Pulmonary artery endothelial cell (primary cell): ENCODE results near the gene GPATCH2L. TPM values are rescaled to one million over a fixed set of nuclear protein-coding genes. Genes with fewer than 3 reads are reported as not detected.
A peak's percentile ranks its signal among the peaks of the same experiment; 100 is the strongest.

Experiments used
- DNase-seq: peaks from one replicate; pipeline ENCODE4 v3.0.0-alpha.2; 2011; ENCODE audit warnings: low read depth, low spot score
- total RNA-seq: library from RNA; depleted of rRNA; stranded (reverse); fragments of >200 nt; gene quantifications from 2 replicates; pipeline ENCODE4 v1.2.3, GENCODE V29; 2014

The GPATCH2L gene
- total RNA-seq, 1 donor from 2014 or later = 44.2 TPM

GRCh38 chr14:76136476-76137110 is 15.1 kb upstream of the GPATCH2L start:
- no peak for DNase-seq

- DNase-seq = no peak
These were observed 13.5 kb upstream of the GPATCH2L start for GRCh38 chr14:76138119-76138757.

DNA sequence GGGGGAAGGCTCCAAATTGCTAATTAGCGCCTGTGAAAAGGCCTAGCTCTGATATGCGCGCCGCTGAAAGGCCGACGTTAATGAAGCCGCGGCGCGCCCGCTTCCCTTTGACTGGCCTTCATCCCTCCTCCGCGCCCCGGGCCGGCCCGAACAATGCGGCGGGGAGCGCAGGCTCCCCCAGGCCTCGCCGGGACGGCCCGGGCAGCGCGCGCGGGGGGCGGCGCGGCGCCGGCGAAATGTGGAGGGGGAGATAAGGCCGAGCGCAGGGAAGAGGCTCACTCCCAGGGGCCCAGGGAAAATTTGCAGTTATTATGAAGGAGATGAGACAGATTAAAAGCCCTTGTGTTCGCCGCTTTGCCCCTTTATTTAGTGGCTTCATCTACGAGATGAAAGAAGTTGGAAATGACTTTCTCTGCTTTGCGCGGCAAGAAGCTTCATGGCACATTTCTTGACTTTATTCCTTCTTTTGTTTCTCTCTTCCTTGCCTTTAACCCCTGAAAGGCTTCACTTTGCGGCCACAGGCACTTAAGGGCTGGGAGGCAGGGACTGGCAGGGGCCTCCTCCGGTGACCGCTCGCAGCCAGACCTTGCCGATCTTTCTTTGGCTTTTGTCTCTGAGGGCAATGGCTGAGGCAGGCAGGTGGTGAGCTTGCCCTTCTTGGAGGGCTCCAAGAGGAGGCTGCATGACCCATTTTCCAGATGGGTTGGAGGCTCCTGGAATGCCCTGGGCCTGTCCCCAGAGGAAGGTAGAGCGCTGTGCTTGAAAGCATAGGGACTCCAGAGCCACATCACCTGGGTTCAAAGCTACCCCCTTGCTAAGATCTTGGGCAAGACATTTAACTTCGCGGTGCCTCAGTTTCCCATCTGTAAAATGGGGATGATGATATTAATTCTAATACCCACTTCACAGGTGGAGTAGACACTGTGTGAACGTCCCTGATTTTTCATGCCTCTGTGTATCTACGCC is 12.7 kb upstream of the GPATCH2L start:
- no peak for DNase-seq

DNA sequence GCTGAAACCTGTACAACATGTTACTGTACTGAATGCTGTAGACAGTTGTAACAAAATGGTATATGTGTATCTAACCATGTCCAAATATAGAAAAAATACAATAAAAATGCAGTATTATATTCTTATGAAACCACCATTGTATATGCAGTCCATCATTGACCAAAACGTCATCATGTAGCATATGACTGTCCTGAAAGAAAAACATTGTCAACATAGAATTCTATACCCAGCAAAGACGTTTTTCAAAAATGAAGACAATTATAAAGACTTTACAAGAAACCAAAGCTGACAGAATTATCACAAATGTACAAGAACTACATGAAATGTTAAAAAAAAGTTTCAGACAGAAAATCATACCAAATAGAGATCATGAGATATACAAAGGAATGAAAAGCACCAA is 8.1 kb upstream of the GPATCH2L start:
- no peak for DNase-seq

GRCh38 chr14:76146976-76147375 is 4.7 kb upstream of the GPATCH2L start:
- no peak for DNase-seq

- DNase-seq = no peak
These were observed 2.5 kb upstream of the GPATCH2L start for GRCh38 chr14:76149196-76149595.

DNA sequence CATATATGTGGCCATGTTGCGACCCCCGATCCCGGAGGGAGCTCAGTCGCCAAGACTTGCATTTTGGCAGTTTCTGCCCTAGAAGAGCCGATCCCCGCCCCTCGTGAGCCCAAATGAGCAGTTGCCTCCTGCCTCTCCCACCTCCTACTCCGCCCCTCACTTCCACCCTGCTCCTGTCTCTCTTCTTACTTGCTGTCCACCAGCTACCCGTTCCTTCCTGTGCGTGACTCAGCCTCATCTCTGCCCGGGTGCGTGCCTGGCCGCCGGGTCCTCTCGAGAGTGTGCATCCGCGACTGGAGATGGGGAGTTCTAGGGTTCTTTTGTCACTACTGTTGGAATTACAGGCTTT is 585 bp downstream of the GPATCH2L start:
- peak; percentile 57 for DNase-seq

DNA sequence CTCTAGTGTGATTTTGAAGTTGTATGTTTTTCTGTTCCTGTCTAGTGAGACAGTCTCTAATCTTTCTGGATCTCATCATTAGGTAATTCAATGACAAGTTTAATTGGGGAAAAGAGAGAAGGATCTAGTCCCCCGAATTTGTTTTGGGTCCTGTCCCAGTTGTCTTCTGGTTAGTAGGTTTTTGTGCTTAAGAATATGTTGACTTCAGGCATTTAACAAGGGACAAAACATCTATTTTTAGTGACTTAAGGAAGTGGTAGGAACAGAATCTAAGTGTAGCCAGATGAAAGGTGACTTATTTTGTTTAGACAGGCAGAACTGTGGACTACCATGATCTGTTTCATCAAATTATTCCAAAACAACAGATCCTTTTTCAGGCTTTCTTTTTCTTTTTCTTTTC is 2.2 kb downstream of the GPATCH2L start:
- DNase-seq = no peak

DNA sequence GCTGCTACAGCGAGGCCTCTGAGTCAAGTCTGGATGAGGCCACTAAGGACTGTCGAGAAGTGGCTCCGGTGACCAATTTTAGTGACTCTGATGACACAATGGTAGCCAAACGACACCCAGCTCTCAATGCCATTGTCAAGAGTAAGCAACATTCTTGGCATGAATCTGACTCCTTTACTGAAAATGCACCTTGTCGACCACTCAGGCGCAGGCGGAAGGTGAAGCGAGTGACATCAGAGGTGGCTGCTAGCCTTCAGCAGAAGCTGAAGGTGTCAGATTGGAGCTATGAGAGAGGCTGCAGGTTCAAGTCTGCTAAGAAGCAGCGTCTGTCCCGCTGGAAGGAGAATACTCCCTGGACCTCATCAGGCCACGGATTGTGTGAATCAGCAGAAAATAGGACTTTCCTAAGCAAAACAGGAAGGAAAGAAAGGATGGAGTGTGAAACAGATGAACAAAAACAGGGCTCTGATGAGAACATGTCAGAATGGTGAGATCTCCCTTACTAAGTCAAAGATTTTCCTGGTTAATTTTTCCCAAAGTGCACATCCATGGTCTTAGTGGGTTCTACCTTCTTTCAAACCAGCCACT is 2.9 kb downstream of the GPATCH2L start:
- no peak for DNase-seq

- DNase-seq = no peak
These were observed 12.1 kb downstream of the GPATCH2L start for GRCh38 chr14:76163668-76164363.

DNA sequence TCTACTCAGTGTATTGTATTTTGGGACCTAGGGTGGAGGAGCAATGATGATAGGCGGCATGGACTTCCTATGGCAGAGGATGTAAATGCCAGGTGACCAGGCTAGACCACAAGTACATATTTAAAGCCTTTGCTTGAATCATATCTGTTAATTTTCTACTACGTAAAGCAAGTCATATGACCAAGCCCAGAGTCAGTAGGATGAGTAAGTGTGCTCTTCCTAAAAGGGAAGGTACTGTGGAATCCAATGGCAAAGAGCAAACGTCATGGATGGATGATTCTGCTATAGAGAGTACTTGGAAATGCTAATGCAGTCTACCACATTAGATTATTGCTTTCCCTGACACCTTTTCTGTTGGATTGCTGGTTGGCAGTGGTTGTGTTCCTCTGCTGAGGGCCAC is 16.8 kb downstream of the GPATCH2L start:
- DNase-seq = no peak

DNA sequence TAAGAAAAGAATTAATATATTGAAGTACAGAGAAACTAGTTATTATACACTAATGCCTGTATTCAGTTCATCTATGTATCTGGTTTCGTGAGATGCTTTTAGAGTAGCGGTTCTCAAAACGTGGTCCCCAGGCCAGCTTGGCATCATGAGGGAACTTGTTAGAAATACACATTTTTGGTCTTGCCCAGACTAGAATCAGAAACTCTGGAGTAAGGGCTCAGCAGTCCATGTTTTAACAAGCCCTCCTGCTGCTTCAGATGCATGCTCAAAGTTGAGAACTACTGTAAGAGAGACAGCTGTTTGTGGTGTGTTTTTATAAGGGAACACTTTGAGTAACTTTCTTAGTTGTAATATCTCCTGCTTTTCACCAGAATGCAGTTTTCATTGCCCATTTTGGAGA is 18.1 kb downstream of the GPATCH2L start:
- no peak for DNase-seq

GRCh38 chr14:76174982-76175381 is 23.3 kb downstream of the GPATCH2L start:
- DNase-seq = no peak

DNA sequence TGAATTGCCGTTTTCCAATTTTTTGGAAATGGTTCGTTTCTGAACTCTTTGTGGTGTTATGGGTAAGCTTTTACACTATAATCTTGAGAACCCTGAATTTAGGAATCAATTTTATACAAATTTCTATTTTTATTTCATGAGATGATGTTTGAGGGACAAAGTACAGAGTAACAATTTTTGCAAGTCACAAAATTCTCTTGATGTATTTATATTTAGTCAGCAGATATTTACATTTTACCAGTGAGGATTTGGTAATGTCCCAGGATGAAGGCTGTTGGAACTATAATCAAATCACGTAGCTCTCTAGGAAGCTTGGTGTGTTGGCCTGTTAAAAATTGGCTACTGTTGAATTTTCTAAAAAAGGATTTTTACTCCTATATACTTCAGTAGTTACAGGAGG is 24.2 kb downstream of the GPATCH2L start:
- no peak for DNase-seq

- DNase-seq = no peak
These were observed 29.8 kb downstream of the GPATCH2L start for GRCh38 chr14:76181546-76181945.

GRCh38 chr14:76186308-76187027 is 34.7 kb downstream of the GPATCH2L start:
- no peak for DNase-seq

- no peak for DNase-seq
These were observed 39.6 kb downstream of the GPATCH2L start for GRCh38 chr14:76191297-76191696.

DNA sequence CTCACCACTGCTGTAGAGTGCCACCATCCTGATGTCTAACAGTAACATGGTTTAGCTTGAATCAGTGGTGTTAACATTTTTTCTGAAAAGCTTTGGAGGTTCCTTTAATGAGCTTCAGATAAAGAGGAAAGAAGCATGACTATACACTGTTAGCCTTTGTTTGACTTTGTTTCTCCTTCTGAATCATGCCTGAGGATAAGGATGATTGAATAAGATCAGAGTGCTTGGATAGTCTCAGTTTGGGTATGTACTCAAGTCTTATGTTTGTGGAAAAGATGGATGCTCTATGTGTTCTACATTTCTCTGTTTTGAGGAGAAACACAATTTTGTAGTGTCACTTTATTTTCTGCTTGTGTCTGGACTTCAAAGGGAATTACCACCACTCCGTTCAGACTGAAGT is 42.0 kb downstream of the GPATCH2L start:
- no peak for DNase-seq

GRCh38 chr14:76194327-76194726 is 42.6 kb downstream of the GPATCH2L start:
- no peak for DNase-seq

DNA sequence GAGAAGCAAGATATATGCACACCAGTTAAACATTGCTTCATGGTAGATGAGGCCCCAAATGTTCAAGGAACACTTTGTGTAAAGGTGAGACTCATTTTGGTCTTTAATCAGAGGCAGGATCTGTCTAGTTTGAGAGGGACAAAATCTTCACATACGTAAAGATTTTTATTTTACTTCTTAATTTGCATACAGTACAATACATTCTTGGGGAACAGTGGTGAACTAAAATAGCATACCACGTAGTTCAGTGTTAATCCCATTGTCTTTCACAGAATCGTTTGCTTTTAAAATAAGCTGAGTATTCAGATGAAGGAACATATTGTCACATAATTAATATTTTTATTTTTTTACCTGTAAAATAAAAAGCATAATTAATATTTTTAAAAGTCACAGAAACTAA is 43.3 kb downstream of the GPATCH2L start:
- no peak for DNase-seq
